Esophagus mucosa (tissue), 1 donor: Measurements from ENCODE around the gene SGCD. TPM values are rescaled to one million over a fixed set of nuclear protein-coding genes. Genes with fewer than 3 reads are reported as not detected.

Experiments used
- ATAC-seq: fragments of 200-7000 bp; cut with Tn5 transposase; one replicate; pipeline ENCODE4 v1.9.1; 2020
- total RNA-seq: library from RNA; stranded (reverse); gene quantifications from one replicate; pipeline ENCODE4 v1.2.4, GENCODE V29; 2023
- donor health status: DM: yes; HTN: yes; CAD: no.

Gene SGCD
- total RNA-seq, 1 donor from 2014 or later, result 0.52 TPM

DNA sequence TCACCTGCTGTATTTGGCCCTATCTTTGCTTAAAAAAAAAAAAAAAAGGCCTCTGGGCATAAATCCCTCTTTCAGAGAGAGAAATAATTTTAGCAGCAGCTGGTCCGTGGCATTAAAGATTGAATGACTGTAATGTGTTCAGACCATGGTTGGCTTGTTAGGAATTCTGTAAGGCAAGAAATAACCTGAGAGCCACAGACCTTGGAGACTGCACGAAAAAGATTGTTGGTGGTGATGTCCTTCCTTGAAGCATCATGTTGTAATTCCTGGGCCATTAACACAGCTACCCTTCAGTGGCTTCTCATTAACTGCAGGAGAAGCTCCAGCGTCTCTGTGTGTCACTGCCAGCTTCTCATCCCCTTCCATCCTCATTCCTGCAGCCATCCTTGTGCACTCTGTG, 79.0 kb downstream of the SGCD start:
- ATAC-seq, result no peak

DNA sequence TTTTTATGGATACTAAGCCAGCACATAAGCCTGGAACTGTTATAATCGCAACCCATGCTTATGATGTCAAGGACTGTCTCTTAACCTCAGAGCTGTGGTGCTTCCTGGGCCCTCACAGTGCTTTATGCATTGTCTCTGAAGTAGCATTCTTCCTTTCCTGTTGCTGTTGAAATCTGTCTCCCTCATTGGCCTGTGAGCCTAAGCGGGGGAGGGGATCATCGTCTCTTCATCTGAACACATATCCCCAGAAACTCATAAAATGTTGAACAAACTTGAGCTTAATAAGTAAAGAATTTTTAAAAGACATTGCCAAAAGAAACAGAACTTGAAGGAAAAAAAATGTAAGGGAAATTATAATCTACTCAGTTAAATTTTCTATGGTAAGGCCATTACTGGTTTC, 80.3 kb downstream of the SGCD start:
- ATAC-seq, result no peak

- ATAC-seq, result no peak
Observed at GRCh38 chr5:156409834-156410233, 82.9 kb downstream of the SGCD start.

DNA sequence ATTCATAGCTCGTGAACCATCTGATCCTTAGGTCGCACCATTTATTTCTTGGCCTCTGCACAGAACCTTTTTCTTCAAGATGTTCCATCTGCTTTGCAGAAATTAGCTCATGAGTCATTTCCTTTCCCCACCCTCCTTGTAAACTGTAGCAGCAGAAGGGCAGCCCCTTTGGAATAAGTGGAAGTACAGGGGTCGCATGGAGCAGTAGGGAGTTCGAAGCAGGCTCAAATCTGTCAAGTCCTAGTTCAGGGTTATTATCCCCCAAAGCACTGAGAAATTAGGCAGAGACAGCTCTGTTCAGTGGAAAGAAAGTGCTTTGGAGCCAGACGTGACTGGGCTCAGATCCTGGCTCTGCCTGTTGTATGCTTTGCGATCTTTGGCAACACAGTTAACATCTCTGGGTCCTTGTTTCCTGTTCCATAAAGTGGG, 84.2 kb downstream of the SGCD start:
- ATAC-seq, result no peak

GRCh38 chr5:156411957-156412356, 85.0 kb downstream of the SGCD start:
- ATAC-seq, result no peak

DNA sequence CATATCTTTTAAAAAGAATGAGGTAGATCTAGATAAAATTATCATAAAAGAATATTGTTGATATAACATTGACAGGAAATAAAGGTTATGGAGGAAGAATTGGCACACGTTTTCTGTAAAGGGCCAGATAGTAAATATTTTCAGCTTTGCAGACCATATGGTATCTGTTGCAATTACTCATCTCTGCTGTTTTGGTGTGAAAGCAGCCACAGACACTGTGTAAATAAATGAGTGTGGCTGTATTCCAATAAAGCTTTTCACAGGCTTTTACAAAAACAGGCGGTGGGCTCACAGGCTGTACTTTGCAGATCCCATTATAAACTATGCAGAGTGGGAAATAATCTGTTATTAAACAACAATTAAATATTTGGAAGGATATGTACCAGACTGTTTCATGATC, 87.4 kb downstream of the SGCD start:
- no peak for ATAC-seq

DNA sequence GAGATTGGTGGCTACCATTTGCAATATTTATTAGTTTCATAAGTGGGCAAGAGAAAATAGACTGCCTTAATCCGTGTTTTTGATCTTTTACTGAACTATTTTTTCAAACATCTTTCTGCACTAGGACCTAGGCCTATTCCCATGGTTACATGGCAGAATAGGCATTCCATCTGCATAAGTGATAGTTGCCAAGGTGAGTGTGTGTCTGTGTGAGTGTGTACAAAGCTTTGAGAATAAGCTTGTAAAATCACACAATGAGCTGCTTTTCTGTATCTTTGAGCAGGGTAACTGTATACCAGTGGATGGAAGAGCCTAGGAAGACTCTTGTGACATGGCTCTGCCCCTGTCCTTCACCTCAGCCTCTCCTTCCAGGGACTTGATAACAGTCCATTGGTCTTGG, 92.7 kb downstream of the SGCD start:
- no peak for ATAC-seq

- ATAC-seq, result no peak
Observed at GRCh38 chr5:156420665-156421064, 93.7 kb downstream of the SGCD start.

- no peak for ATAC-seq
Observed at GRCh38 chr5:156421798-156422197, 94.8 kb downstream of the SGCD start.

- ATAC-seq, result no peak
Observed at GRCh38 chr5:156423597-156423996, 96.6 kb downstream of the SGCD start.

- no peak for ATAC-seq
Observed at GRCh38 chr5:156427315-156427714, 100.4 kb downstream of the SGCD start.

DNA sequence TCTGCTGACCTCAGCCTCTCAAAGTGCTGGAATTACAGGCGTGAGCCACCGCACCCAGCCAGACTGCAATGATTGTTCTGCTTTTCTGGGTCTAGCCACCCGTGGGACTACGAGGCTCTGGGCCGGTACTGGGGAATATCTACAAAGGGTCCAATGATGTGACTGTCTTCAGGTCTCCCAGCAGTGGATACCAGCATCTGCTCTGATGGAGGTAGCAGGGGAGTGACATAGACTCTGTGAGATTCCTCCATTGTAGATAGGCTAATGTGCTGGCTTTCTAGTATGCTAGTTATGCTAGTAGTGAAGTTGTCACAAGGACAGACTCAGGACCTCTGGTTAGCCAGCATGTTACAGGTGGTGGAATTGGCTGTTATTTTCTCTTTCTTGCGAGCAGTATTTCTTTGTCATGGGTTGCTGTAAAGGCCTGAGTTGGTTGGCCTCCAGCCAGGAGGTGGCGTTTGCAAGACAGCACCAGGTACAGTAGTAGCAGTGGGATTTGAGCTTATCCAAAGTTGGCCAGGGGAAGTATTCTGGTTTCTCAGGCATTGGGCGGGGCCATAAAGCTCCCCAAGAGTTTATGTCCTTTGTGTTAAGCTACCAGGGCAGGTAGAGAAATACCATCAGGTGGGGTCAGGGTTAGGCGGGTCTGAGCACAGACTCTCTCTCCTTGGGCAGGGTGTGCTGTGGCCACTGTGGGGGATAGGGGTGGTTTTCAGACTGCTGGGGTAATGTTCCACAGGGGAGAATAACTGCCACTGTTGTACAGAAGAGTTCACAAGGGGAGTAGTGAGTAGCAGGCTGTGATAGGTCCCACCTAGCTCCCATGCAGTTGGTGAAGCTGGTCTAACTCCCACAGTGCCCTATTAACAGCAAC, 105.2 kb downstream of the SGCD start:
- no peak for ATAC-seq

- no peak for ATAC-seq
Observed at GRCh38 chr5:156432830-156433105, 105.8 kb downstream of the SGCD start.

- ATAC-seq, result no peak
Observed at GRCh38 chr5:156434471-156434870, 107.5 kb downstream of the SGCD start.

GRCh38 chr5:156435101-156435500, 108.1 kb downstream of the SGCD start:
- ATAC-seq, result no peak

GRCh38 chr5:156438076-156438475, 111.1 kb downstream of the SGCD start:
- no peak for ATAC-seq

- no peak for ATAC-seq
Observed at GRCh38 chr5:156444753-156445291, 117.9 kb downstream of the SGCD start.

DNA sequence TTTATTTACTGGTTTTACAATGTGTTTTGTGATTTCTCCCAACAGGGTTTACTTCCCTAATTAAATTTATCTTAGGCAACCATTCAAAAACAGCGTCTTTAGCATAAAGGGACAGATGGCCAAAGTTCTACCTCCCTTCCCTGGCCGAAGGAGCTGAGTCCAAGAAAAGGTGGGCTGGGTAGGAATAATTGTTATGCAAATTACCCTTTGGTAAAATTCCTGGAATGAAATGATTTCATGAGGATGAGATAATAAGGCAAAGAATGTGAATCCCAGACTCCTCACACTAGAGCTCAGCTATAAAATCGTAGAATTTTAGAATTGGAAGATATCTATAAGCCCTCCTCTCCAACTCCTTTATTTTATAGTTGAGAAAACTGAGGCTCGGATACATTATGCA, 119.6 kb downstream of the SGCD start:
- no peak for ATAC-seq

- no peak for ATAC-seq
Observed at GRCh38 chr5:156450778-156451177, 123.8 kb downstream of the SGCD start.

- no peak for ATAC-seq
Observed at GRCh38 chr5:156451505-156451904, 124.5 kb downstream of the SGCD start.

- ATAC-seq, result no peak
Observed at GRCh38 chr5:156456857-156457256, 129.9 kb downstream of the SGCD start.

- ATAC-seq, result no peak
Observed at GRCh38 chr5:156459812-156460385, 132.9 kb downstream of the SGCD start.

- ATAC-seq, result no peak
Observed at GRCh38 chr5:156460471-156460870, 133.5 kb downstream of the SGCD start.

- no peak for ATAC-seq
Observed at GRCh38 chr5:156466871-156467270, 139.9 kb downstream of the SGCD start.
